IPS-NIHi7 (cell line): Measurements from ENCODE around the gene LDHB.
A peak's percentile ranks its signal among the peaks of the same experiment; 100 is the strongest.
"Not testable (repeated sequence)": the region's sequence is repeated elsewhere in the genome, so short reads cannot be mapped to it uniquely, and the experiment has no call there.

ENCODE experiments used
- DNase-seq: peaks from one replicate; pipeline ENCODE4 v3.0.0; 2012; ENCODE audit warnings: mixed read lengths; ENCODE audit errors: extremely low spot score

The LDHB gene

GRCh38 chr12:21657326-21658077 lies at the start of gene LDHB:
TSS of gene LDHB (minus strand) at chr12:21657842. CDS start at chr12:21654671, 3,171 bp downstream.
- peak; percentile 95 for DNase-seq

- DNase-seq: no peak
Measured at GRCh38 chr12:21704847-21705246, 47.2 kb upstream of the LDHB start.

GRCh38 chr12:21699851-21700250 lies 42.2 kb upstream of the LDHB start:
- no peak for DNase-seq

- no peak for DNase-seq
Measured at GRCh38 chr12:21697904-21698630, 40.4 kb upstream of the LDHB start.

GRCh38 chr12:21696625-21697024 lies 39.0 kb upstream of the LDHB start:
- DNase-seq: no peak

- DNase-seq: no peak
Measured at GRCh38 chr12:21695986-21696385, 38.3 kb upstream of the LDHB start.

GRCh38 chr12:21694660-21695059 lies 37.0 kb upstream of the LDHB start:
- no peak for DNase-seq

- no peak for DNase-seq
Measured at GRCh38 chr12:21691515-21691914, 33.9 kb upstream of the LDHB start.

- no peak for DNase-seq
Measured at GRCh38 chr12:21690704-21691368, 33.2 kb upstream of the LDHB start.

GRCh38 chr12:21683115-21683514 lies 25.5 kb upstream of the LDHB start:
- DNase-seq: no peak

- DNase-seq: no peak
Measured at GRCh38 chr12:21678959-21679358, 21.3 kb upstream of the LDHB start.

GRCh38 chr12:21677622-21678277 lies 20.1 kb upstream of the LDHB start:
- no peak for DNase-seq

GRCh38 chr12:21677204-21677603 lies 19.6 kb upstream of the LDHB start:
- DNase-seq: no peak

GRCh38 chr12:21676776-21677175 lies 19.1 kb upstream of the LDHB start:
- DNase-seq: no peak

GRCh38 chr12:21675641-21676040 lies 18.0 kb upstream of the LDHB start:
- no peak for DNase-seq

- DNase-seq: no peak
Measured at GRCh38 chr12:21675096-21675495, 17.5 kb upstream of the LDHB start.

- not testable (repeated sequence) for DNase-seq
Measured at GRCh38 chr12:21673830-21674552, 16.3 kb upstream of the LDHB start.

GRCh38 chr12:21672146-21672545 lies 14.5 kb upstream of the LDHB start:
- no peak for DNase-seq

- DNase-seq: no peak
Measured at GRCh38 chr12:21666722-21667121, 9.1 kb upstream of the LDHB start.

- no peak for DNase-seq
Measured at GRCh38 chr12:21665816-21666215, 8.2 kb upstream of the LDHB start.

GRCh38 chr12:21662122-21662792 lies 4.6 kb upstream of the LDHB start:
- DNase-seq: no peak
